CD4-positive, alpha-beta memory T cell (primary cell): ENCODE results near the gene FUOM. TPM values are rescaled to one million over a fixed set of nuclear protein-coding genes. Genes with fewer than 3 reads are reported as not detected.
"Not testable (repeated sequence)": the region's sequence is repeated elsewhere in the genome, so short reads cannot be mapped to it uniquely, and the experiment has no call there.

Source experiments
- CTCF ChIA-PET: fragments of 350-600 bp; sonication (Branson Sonifier 250); formaldehyde crosslinking; loops from one replicate; lab custom pipeline; 2021; ENCODE audit warnings: inconsistent platforms; ENCODE audit not compliant: partially characterized antibody; lab: Charles Lee
- POLR2A ChIA-PET: fragments of 350-600 bp; sonication (Branson Sonifier 250); formaldehyde crosslinking; loops from one replicate; lab custom pipeline; 2021; ENCODE audit not compliant: partially characterized antibody; lab: Charles Lee
- DNase-seq, 5 donors: peaks; one replicate each; pipeline versions ENCODE4 v3.0.0 to v3.0.0-alpha.2; 2020 to 2022; ENCODE audit warnings: mixed read lengths in 1 of 5
- H3K27ac ChIP-seq: one replicate; pipeline ENCODE4 v1.7.0; 2013; ENCODE audit warnings: low read depth, low read length
- H3K27me3 ChIP-seq: 2 replicates; pipeline ENCODE4 v1.7.0; 2013; ENCODE audit warnings: mild to moderate bottlenecking, low read length, moderate library complexity; ENCODE audit not compliant: insufficient read depth
- H3K36me3 ChIP-seq: 2 replicates; pipeline ENCODE4 v1.7.0; 2013; ENCODE audit warnings: mild to moderate bottlenecking, low read length, moderate library complexity; ENCODE audit not compliant: insufficient read depth
- H3K4me1 ChIP-seq: 2 replicates; pipeline ENCODE4 v1.7.0; 2013; ENCODE audit warnings: mild to moderate bottlenecking, low read length, moderate library complexity; ENCODE audit not compliant: insufficient read depth
- H3K4me3 ChIP-seq, 2 donors: one replicate each; pipeline ENCODE4 v1.7.0; 2013; ENCODE audit warnings: low read length in 2 of 2, mild to moderate bottlenecking in 1 of 2
- H3K9me3 ChIP-seq, 2 donors: one replicate each; pipeline ENCODE4 v1.7.0; 2013; ENCODE audit warnings: low read length in 2 of 2, control low read depth in 1 of 2; ENCODE audit not compliant: control insufficient read depth in 1 of 2
- H3K27ac Mint-ChIP-seq, 7 donors: one replicate each; pipeline ENCODE4 v1.8.0; 2020 to 2021; ENCODE audit warnings: mixed read lengths in 7 of 7, mild to moderate bottlenecking in 6 of 7, inconsistent platforms in 3 of 7, moderate library complexity in 3 of 7
- H3K27me3 Mint-ChIP-seq, 2 donors: one replicate each; pipeline ENCODE4 v1.8.0; 2020 to 2021; ENCODE audit warnings: mixed read lengths in 2 of 2
- H3K36me3 Mint-ChIP-seq, 2 donors: one replicate each; pipeline ENCODE4 v1.8.0; 2020 to 2021; ENCODE audit warnings: mixed read lengths in 2 of 2, inconsistent platforms in 1 of 2, mild to moderate bottlenecking in 1 of 2
- H3K4me1 Mint-ChIP-seq, 4 donors: one replicate each; pipeline ENCODE4 v1.8.0; 2020 to 2021; ENCODE audit warnings: mixed read lengths in 4 of 4, mild to moderate bottlenecking in 1 of 4
- H3K4me3 Mint-ChIP-seq, 8 donors: one replicate each; pipeline ENCODE4 v1.8.0; 2020 to 2021; ENCODE audit warnings: mixed read lengths in 8 of 8, mild to moderate bottlenecking in 7 of 8, moderate library complexity in 6 of 8, inconsistent platforms in 3 of 8
- H3K9me3 Mint-ChIP-seq, 8 donors: one replicate each; pipeline ENCODE4 v1.8.0; 2020 to 2021; ENCODE audit warnings: mixed read lengths in 8 of 8, mild to moderate bottlenecking in 5 of 8, inconsistent platforms in 3 of 8, moderate library complexity in 1 of 8
- intact Hi-C: fragments of 100-400 bp; cut with micrococcal nuclease; formaldehyde crosslinking; loops from one replicate; pipeline ENCODE4 v1.15.1; 2023
- polyA plus RNA-seq, 2 donors: library from polyadenylated mRNA; unstranded; fragments of 300-500 nt; fragmentation: Illumina TruSeq; gene quantifications; one replicate each; pipeline ENCODE4 v1.2.3, GENCODE V29; 2021
- total RNA-seq, 2 experiments: library from RNA; stranded (reverse); gene quantifications; one replicate each; pipeline ENCODE4 v1.2.3, GENCODE V29; 2021

The FUOM gene
- total and polyA plus RNA-seq, 4 experiments from 2014 or later: 15.6 to 18.1 (median 16.7) TPM

GRCh38 chr10:133370030-133370786, 12.4 kb upstream of the FUOM start:
- H3K4me3 ChIP-seq: no peak overlapping the region
- Mint-ChIP-seq H3K27ac (no peak overlapping the region), H3K9me3 (no peaks in the 10 kb centered on the region), H3K27me3 (no peaks in the 10 kb centered on the region), H3K4me3 (peak overlapping the region in 4 of 8 donors; percentile 9 to 62 (median 48)), H3K4me1 (peaks cover 2 to 17% (median 7%) of the 10 kb centered on the region in 4 donors), H3K36me3 (peaks cover 17 to 31% of the 10 kb centered on the region in 2 donors)
- H3K36me3 ChIP-seq: peaks cover 15% of the 10 kb centered on the region
- no peak overlapping the region for H3K27ac ChIP-seq
- intact Hi-C loops: no loop called here
- ChIA-PET POLR2A (interaction anchor here (0.7 to 1.0 kb wide), 2 partner anchors 18 to 19 kb away, joined by 3 read pairs; no protein-coding TSS in a partner anchor), CTCF (interaction anchor here (1.2 kb wide), 1 partner anchor 41 kb away, joined by 3 read pairs; no protein-coding TSS in a partner anchor)
- H3K9me3 ChIP-seq: no peaks in the 10 kb centered on the region
- no peak for DNase-seq
- H3K27me3 ChIP-seq: no peaks in the 10 kb centered on the region
- H3K4me1 ChIP-seq: peaks cover 11% of the 10 kb centered on the region

GRCh38 chr10:133368153-133368552, 10.3 kb upstream of the FUOM start:
- Histone ChIP-seq H3K27ac (no peak overlapping the region), H3K27me3 (no peaks in the 10 kb centered on the region), H3K4me1 (peaks cover 6% of the 10 kb centered on the region), H3K9me3 (no peaks in the 10 kb centered on the region), H3K4me3 (no peak overlapping the region), H3K36me3 (peaks cover 15% of the 10 kb centered on the region)
- no peak for DNase-seq
- H3K36me3 Mint-ChIP-seq: peaks cover 23 to 37% of the 10 kb centered on the region in 2 donors
- peaks cover 0 to 12% (median 3%) of the 10 kb centered on the region in 4 donors for H3K4me1 Mint-ChIP-seq
- no peaks in the 10 kb centered on the region for H3K9me3 Mint-ChIP-seq
- POLR2A ChIA-PET: interaction anchor here (1.0 kb wide), 1 partner anchor 33 kb away, joined by 7 read pairs; the partner anchor contains the start of gene CALY
- CTCF ChIA-PET: interaction anchor here (1.0 kb wide), 1 partner anchor 38 kb away, joined by 3 read pairs; no protein-coding TSS in a partner anchor
- intact Hi-C loops: no loop called here
- H3K4me3 Mint-ChIP-seq: no peak overlapping the region
- H3K27me3 Mint-ChIP-seq: no peaks in the 10 kb centered on the region
- peak overlapping the region in 1 of 7 donors; percentile 77 for H3K27ac Mint-ChIP-seq

GRCh38 chr10:133367461-133367860, 9.6 kb upstream of the FUOM start:
- H3K36me3 Mint-ChIP-seq: peaks cover 23 to 37% of the 10 kb centered on the region in 2 donors
- peaks cover 0 to 12% (median 3%) of the 10 kb centered on the region in 4 donors for H3K4me1 Mint-ChIP-seq
- POLR2A ChIA-PET, CTCF ChIA-PET, H3K27me3 Mint-ChIP-seq, H3K4me1 ChIP-seq, H3K4me3 ChIP-seq, H3K9me3 ChIP-seq, intact Hi-C loops, H3K9me3 Mint-ChIP-seq, H3K4me3 Mint-ChIP-seq, DNase-seq, H3K27ac Mint-ChIP-seq, H3K27ac ChIP-seq, H3K27me3 ChIP-seq: not testable (repeated sequence)
- H3K36me3 ChIP-seq: peaks cover 15% of the 10 kb centered on the region

- no peak for DNase-seq
- POLR2A ChIA-PET: interaction anchor here (1.0 kb wide), 1 partner anchor 10 kb away, joined by 4 read pairs; no protein-coding TSS in a partner anchor
- Mint-ChIP-seq H3K27me3 (no peaks in the 10 kb centered on the region), H3K9me3 (no peaks in the 10 kb centered on the region), H3K4me3 (no peak overlapping the region), H3K36me3 (peaks cover 23 to 42% of the 10 kb centered on the region in 2 donors), H3K27ac (no peak overlapping the region), H3K4me1 (peaks cover 0 to 13% (median 2%) of the 10 kb centered on the region in 4 donors)
- CTCF ChIA-PET: no interaction called here
- intact Hi-C loops: no loop called here
- no peaks in the 10 kb centered on the region for H3K27me3 ChIP-seq
- peaks cover 15% of the 10 kb centered on the region for H3K36me3 ChIP-seq
- no peaks in the 10 kb centered on the region for H3K9me3 ChIP-seq
- no peak overlapping the region for H3K4me3 ChIP-seq
- H3K4me1 ChIP-seq: no peaks in the 10 kb centered on the region
- H3K27ac ChIP-seq: no peak overlapping the region
Measured at GRCh38 chr10:133366751-133367150, 8.9 kb upstream of the FUOM start.

- POLR2A ChIA-PET: interaction anchor here (1.0 kb wide), 1 partner anchor 11 kb away, joined by 4 read pairs; no protein-coding TSS in a partner anchor
- Mint-ChIP-seq H3K27me3 (no peaks in the 10 kb centered on the region), H3K27ac (peak overlapping the region in 1 of 7 donors; percentile 23), H3K36me3 (peaks cover 23 to 44% of the 10 kb centered on the region in 2 donors), H3K9me3 (no peaks in the 10 kb centered on the region), H3K4me1 (peaks cover 0 to 10% (median 2%) of the 10 kb centered on the region in 4 donors), H3K4me3 (no peak overlapping the region)
- Histone ChIP-seq H3K36me3 (peaks cover 15% of the 10 kb centered on the region), H3K4me3 (no peak overlapping the region), H3K27ac (no peak overlapping the region), H3K27me3 (no peaks in the 10 kb centered on the region), H3K4me1 (no peaks in the 10 kb centered on the region), H3K9me3 (no peaks in the 10 kb centered on the region)
- DNase-seq: no peak
- CTCF ChIA-PET: no interaction called here
- intact Hi-C loops: no loop called here
Measured at GRCh38 chr10:133366130-133366478, 8.3 kb upstream of the FUOM start.

GRCh38 chr10:133365461-133366129, 7.8 kb upstream of the FUOM start:
- H3K4me1 Mint-ChIP-seq: peaks cover 0 to 10% (median 2%) of the 10 kb centered on the region in 4 donors
- H3K4me3 Mint-ChIP-seq: no peak overlapping the region
- no peaks in the 10 kb centered on the region for H3K9me3 Mint-ChIP-seq
- no peaks in the 10 kb centered on the region for H3K27me3 Mint-ChIP-seq
- Histone ChIP-seq H3K4me1 (no peaks in the 10 kb centered on the region), H3K9me3 (no peaks in the 10 kb centered on the region), H3K27ac (no peak overlapping the region), H3K27me3 (no peaks in the 10 kb centered on the region), H3K36me3 (peaks cover 13% of the 10 kb centered on the region), H3K4me3 (no peak overlapping the region)
- H3K36me3 Mint-ChIP-seq: peaks cover 23 to 44% of the 10 kb centered on the region in 2 donors
- DNase-seq: no peak
- POLR2A ChIA-PET: interaction anchor here (1.0 kb wide), 1 partner anchor 11 kb away, joined by 4 read pairs; no protein-coding TSS in a partner anchor
- H3K27ac Mint-ChIP-seq: no peak overlapping the region
- intact Hi-C loops: no loop called here
- CTCF ChIA-PET: no interaction called here
